Panc1 (cell line): ENCODE measurements around the gene CLK4. TPM values are rescaled to one million over a fixed set of nuclear protein-coding genes. Genes with fewer than 3 reads are reported as not detected.

Experiments used
- ATAC-seq: fragments of 200-7000 bp; cut with Tn5 transposase; 2 replicates; pipeline ENCODE4 v1.9.1; 2020; ENCODE audit warnings: mild to moderate bottlenecking, moderate library complexity
- BruUV-seq: library from RNA; stranded (reverse); fragments of 400-500 nt; replicated peaks from 2 replicates; lab custom pipeline; 2021; lab: Mats Ljungman, UMichigan
- CTCF ChIA-PET: fragments of 300-600 bp; sonication (Branson Sonifier 250); formaldehyde crosslinking; loops from one replicate; lab custom pipeline; 2022; ENCODE audit warnings: antibody characterized with exemption; lab: Charles Lee
- POLR2A ChIA-PET: fragments of 300-600 bp; sonication (Branson Sonifier 250); formaldehyde crosslinking; loops from one replicate; lab custom pipeline; 2022; ENCODE audit warnings: antibody characterized with exemption; lab: Charles Lee
- DNase-seq: peaks from one replicate; pipeline ENCODE4 v3.0.0-alpha.2; 2010; ENCODE audit warnings: low read depth, low spot score
- H3K27ac ChIP-seq: 2 replicates; pipeline ENCODE4 v1.5.1; 2011; ENCODE audit warnings: mild to moderate bottlenecking, low read length, inconsistent platforms
- H3K27me3 ChIP-seq: fragments of 200-500 bp; sonication (Bioruptor generic); 2 replicates; pipeline ENCODE4 v1.6.0; 2014; ENCODE audit warnings: low read length, inconsistent platforms; ENCODE audit not compliant: control insufficient read depth, insufficient read depth
- H3K36me3 ChIP-seq: fragments of 200-500 bp; sonication (Bioruptor generic); 2 replicates; pipeline ENCODE4 v1.5.1; 2014; ENCODE audit warnings: inconsistent platforms, mild to moderate bottlenecking, low read length, moderate library complexity; ENCODE audit not compliant: control insufficient read depth, insufficient read depth
- H3K4me1 ChIP-seq: 2 replicates; pipeline ENCODE4 v1.5.1; 2011; ENCODE audit warnings: inconsistent platforms, mild to moderate bottlenecking, low read length, moderate library complexity; ENCODE audit not compliant: control insufficient read depth, insufficient read depth
- H3K4me3 ChIP-seq, 2 experiments: 2 replicates each; pipeline ENCODE4 v1.5.1; 2011 to 2012; ENCODE audit warnings: low read depth in 2 of 2, low read length in 2 of 2, mild to moderate bottlenecking in 2 of 2, inconsistent platforms in 1 of 2, moderate library complexity in 1 of 2
- H3K9me3 ChIP-seq: fragments of 200-500 bp; sonication (Bioruptor generic); 2 replicates; pipeline ENCODE4 v1.5.1; 2014; ENCODE audit warnings: low read depth, mild to moderate bottlenecking, inconsistent platforms, low read length, moderate library complexity; ENCODE audit not compliant: control insufficient read depth, insufficient read depth
- POLR2AphosphoS5 ChIP-seq: IDR thresholded peaks from 2 replicates; pipeline ENCODE4 v1.6.1; 2012; ENCODE audit warnings: mild to moderate bottlenecking, low read depth, low read length, moderate library complexity
- SIN3A ChIP-seq: IDR thresholded peaks from 2 replicates; pipeline ENCODE4 v1.6.1; 2012; ENCODE audit warnings: low read depth, mild to moderate bottlenecking, low read length, moderate library complexity, borderline replicate concordance; ENCODE audit not compliant: insufficient read depth
- TCF7L2 ChIP-seq: IDR thresholded peaks from 2 replicates; pipeline ENCODE4 v1.6.1; 2011; ENCODE audit warnings: mild to moderate bottlenecking, low read depth, low read length, inconsistent platforms
- in situ Hi-C: cut with HindIII; loops from 2 replicates; pipeline ENCODE4 v1.10.0; 2016; ENCODE audit warnings: low sequenced_read_pairs, low pct_unique_long_range_greater_than_20kb
- intact Hi-C: fragments of 100-400 bp; cut with micrococcal nuclease; formaldehyde crosslinking; loops from one replicate; pipeline ENCODE4 v1.10.0; 2022; ENCODE audit not compliant: unreplicated experiment
- total RNA-seq: library from RNA; stranded (reverse); gene quantifications from one replicate; pipeline ENCODE4 v1.2.1, GENCODE V29; 2021; ENCODE audit not compliant: unreplicated experiment
- TF ChIP-seq, protein P1 (sequence below), 2 experiments: IDR thresholded peaks; 2 replicates each; pipeline ENCODE4 v1.6.1; 2011 to 2012; ENCODE audit warnings: low read depth in 2 of 2, control low read depth in 1 of 2, low read length in 1 of 2, mild to moderate bottlenecking in 1 of 2, moderate library complexity in 1 of 2; ENCODE audit not compliant: insufficient read depth in 1 of 2
- TF ChIP-seq, protein P2 (sequence below): fragments of 450-650 bp; IDR thresholded peaks from 2 replicates; pipeline ENCODE4 v1.5.1; 2017; ENCODE audit warnings: mild to moderate bottlenecking

CLK4 gene
- total RNA-seq, 1 experiment from 2014 or later, result 23.4 TPM

DNA sequence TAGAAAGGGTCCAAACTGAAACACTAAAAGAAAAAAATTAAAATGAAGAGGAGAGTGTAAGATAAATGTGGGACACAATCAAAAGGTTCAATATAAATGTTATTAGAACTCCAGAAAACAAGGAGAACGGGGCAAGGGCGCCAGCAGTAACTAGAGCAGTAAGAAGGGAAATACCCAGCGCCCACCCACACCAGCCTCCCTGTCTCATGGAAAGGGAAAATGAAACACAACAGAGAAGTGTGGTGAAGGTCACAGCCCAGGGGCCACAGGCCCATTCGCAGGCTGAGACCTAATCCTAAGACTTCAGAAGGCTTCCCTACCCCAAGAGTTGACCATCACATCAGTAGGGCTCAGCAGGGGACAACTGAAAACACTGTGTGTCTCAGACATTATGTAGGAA, 45.8 kb upstream of the CLK4 start:
- in situ Hi-C loops (no loop called here), intact Hi-C loops (no loop called here)
- no peak overlapping the region for H3K27ac ChIP-seq
- H3K27me3 ChIP-seq, result no peaks in the 10 kb centered on the region
- POLR2A ChIA-PET, result no interaction called here
- ATAC-seq, result no peak
- DNase-seq, result no peak
- H3K4me1 ChIP-seq, result no peaks in the 10 kb centered on the region
- no peak overlapping the region for H3K4me3 ChIP-seq
- H3K9me3 ChIP-seq, result no peaks in the 10 kb centered on the region
- H3K36me3 ChIP-seq, result no peaks in the 10 kb centered on the region
- CTCF ChIA-PET, result no interaction called here
- no TSS peak for BruUV-seq
- TF ChIP-seq, protein P1, sequence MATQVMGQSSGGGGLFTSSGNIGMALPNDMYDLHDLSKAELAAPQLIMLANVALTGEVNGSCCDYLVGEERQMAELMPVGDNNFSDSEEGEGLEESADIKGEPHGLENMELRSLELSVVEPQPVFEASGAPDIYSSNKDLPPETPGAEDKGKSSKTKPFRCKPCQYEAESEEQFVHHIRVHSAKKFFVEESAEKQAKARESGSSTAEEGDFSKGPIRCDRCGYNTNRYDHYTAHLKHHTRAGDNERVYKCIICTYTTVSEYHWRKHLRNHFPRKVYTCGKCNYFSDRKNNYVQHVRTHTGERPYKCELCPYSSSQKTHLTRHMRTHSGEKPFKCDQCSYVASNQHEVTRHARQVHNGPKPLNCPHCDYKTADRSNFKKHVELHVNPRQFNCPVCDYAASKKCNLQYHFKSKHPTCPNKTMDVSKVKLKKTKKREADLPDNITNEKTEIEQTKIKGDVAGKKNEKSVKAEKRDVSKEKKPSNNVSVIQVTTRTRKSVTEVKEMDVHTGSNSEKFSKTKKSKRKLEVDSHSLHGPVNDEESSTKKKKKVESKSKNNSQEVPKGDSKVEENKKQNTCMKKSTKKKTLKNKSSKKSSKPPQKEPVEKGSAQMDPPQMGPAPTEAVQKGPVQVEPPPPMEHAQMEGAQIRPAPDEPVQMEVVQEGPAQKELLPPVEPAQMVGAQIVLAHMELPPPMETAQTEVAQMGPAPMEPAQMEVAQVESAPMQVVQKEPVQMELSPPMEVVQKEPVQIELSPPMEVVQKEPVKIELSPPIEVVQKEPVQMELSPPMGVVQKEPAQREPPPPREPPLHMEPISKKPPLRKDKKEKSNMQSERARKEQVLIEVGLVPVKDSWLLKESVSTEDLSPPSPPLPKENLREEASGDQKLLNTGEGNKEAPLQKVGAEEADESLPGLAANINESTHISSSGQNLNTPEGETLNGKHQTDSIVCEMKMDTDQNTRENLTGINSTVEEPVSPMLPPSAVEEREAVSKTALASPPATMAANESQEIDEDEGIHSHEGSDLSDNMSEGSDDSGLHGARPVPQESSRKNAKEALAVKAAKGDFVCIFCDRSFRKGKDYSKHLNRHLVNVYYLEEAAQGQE (IDR thresholded peaks at IDR 0.05; ENCODE audit: insufficient read depth in 1 of 2, low read depth in 2 of 2, low read length in 1 of 2), result no peak
- TF ChIP-seq SIN3A (no peak), POLR2AphosphoS5 (no peak), TCF7L2 (no peak)
- TF ChIP-seq, protein P2, sequence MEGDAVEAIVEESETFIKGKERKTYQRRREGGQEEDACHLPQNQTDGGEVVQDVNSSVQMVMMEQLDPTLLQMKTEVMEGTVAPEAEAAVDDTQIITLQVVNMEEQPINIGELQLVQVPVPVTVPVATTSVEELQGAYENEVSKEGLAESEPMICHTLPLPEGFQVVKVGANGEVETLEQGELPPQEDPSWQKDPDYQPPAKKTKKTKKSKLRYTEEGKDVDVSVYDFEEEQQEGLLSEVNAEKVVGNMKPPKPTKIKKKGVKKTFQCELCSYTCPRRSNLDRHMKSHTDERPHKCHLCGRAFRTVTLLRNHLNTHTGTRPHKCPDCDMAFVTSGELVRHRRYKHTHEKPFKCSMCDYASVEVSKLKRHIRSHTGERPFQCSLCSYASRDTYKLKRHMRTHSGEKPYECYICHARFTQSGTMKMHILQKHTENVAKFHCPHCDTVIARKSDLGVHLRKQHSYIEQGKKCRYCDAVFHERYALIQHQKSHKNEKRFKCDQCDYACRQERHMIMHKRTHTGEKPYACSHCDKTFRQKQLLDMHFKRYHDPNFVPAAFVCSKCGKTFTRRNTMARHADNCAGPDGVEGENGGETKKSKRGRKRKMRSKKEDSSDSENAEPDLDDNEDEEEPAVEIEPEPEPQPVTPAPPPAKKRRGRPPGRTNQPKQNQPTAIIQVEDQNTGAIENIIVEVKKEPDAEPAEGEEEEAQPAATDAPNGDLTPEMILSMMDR, result no peak

DNA sequence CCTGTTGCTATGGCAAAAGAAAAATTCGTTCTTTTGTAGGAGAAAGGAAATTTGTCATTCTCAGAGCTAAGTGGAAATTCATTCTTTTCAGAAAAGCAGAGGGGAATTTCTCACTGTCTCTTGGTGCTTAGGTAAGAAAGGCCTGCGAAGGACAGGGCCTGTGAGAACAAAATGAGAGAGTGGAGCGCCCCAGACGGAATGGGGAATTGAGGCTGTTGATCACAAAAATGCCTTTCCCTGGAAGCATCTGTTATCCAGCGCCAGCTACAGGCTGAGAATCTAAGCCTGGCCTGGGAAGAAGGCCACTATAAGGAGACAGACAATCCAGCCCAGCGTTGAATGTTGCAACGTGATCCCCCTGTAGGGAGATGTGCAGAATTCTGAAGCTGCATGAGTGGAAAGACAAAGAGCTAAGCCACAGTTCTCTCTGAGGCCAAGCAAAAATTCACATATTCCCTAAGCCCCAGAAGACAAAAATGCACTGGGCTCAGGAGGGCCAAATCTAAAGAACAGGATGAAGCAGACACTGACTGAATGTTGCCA, 44.8 kb upstream of the CLK4 start:
- in situ Hi-C loops (no loop called here), intact Hi-C loops (no loop called here)
- DNase-seq, result no peak
- Histone ChIP-seq H3K36me3 (no peaks in the 10 kb centered on the region), H3K27ac (no peak overlapping the region), H3K9me3 (no peaks in the 10 kb centered on the region), H3K27me3 (no peaks in the 10 kb centered on the region), H3K4me1 (no peaks in the 10 kb centered on the region), H3K4me3 (no peak overlapping the region)
- TF ChIP-seq, protein P1 (IDR thresholded peaks at IDR 0.05; ENCODE audit: insufficient read depth in 1 of 2, low read depth in 2 of 2, low read length in 1 of 2), result no peak
- TF ChIP-seq POLR2AphosphoS5 (no peak), TCF7L2 (no peak), SIN3A (no peak)
- TF ChIP-seq, protein P2, result no peak
- no peak for ATAC-seq
- BruUV-seq, result no TSS peak
- CTCF ChIA-PET, result no interaction called here
- POLR2A ChIA-PET, result no interaction called here
